HG03066 (cell line): ENCODE measurements around the gene ANO1.

Experiments
- ATAC-seq: cut with Tn5 transposase; IDR thresholded peaks from one replicate; pipeline ENCODE4 v1.9.1; 2021; ENCODE audit warnings: low read depth; ENCODE audit not compliant: unreplicated experiment

The ANO1 gene

DNA sequence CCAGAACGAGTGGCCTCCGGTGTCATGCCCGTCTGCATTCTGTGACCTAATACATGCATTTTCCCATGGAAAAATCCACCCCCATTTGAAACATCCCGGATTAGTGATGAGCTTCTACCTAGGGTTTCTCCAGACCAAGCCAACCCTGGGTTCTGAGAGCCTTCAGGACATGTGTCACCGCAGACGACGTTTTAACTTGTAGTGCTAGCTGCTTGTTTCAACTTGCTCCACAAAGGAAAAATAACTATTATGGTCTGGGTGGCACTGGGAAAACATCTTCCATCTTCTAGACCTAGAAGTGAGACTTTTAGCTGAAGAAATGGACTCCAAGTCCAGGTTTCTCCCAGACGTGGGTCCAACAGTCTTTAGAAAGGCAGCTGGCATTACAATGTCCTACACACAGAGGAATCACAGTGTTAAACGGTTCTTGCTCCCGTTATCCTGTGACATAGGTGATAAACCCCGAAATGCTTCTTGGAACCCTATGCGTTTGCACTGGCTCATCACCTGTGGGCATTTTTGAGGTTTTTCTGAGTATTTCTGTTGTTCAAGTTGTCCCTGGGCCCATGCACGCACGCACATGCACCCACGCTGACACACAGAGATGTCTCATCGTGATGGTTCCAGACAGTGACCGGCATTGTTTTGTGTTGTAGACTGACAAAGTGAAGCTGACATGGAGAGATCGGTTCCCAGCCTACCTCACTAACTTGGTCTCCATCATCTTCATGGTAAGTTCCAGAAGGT lies 78.3 kb downstream of the ANO1 start:
- no peak for ATAC-seq

GRCh38 chr11:70158201-70158600 lies 80.1 kb downstream of the ANO1 start:
- no peak for ATAC-seq

- no peak for ATAC-seq
Measured at GRCh38 chr11:70158757-70159389, 80.8 kb downstream of the ANO1 start.

DNA sequence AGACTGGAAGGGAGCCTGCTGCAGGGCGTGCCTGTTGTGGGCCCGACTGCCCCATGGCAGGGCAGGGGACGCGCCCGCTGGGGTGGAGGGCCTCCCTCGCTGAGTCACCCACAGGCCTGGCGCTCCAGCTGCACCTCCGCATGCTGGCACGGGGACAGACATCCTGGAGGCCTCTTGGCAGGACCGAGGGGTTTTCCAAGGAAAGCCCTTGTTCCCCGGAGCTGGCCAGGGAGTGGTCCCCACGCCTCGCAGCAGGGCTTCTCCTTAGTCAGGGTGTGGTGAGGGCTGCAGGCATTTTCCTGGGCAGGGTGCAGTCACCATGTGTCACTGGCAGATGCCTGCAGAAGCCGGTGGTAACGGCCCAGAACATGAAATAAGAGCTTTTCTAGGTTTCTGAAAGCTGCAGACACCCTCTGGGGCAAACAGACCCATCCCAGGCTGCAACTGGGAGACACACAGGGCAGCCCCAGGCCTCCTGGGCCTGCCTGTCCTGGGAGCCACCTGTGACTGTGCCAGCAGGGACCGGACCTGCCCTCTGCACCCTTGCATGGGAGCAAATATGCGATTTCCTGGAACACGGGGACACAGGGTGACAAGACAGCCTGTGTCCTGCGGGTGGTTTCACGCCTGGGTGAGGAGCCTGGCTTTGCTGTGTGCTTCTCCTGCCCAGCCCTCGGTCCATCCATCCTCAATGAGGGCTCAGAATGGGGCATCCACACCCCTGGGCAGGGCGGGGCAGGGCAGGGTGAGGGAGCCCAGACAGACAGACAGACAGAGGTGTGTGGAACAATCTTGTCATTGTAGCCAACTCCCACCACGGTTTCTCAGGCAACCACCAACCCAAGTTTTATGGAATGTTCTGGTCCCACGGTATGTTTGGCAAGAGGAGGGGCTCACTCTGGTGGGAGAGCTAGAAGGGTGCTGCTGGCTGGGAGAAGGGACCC lies 81.8 kb downstream of the ANO1 start:
- no peak for ATAC-seq

DNA sequence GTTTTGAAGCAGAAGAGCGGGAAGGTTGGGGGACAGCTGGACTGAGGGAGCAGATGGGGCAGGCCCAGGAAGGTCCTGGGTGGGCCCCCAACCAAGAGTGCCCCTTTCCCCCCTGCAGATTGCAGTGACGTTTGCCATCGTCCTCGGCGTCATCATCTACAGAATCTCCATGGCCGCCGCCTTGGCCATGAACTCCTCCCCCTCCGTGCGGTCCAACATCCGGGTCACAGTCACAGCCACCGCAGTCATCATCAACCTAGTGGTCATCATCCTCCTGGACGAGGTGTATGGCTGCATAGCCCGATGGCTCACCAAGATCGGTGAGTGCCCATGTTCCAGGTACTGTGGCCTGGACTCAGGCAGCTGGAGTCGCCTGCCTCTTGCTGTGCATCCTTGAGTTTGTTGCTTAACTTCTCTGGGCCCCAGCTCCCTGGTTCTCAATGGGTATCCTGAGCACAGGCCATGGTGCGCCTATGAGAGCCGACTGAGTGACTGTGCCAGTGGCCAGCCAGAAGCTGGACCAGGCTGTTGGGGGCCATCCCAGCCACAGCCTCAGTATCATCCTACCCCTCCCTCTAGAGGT lies 83.0 kb downstream of the ANO1 start:
- no peak for ATAC-seq

GRCh38 chr11:70164705-70165104 lies 86.6 kb downstream of the ANO1 start:
- no peak for ATAC-seq

- ATAC-seq, result no peak
Measured at GRCh38 chr11:70167120-70167519, 89.0 kb downstream of the ANO1 start.

- no peak for ATAC-seq
Measured at GRCh38 chr11:70167723-70168404, 89.7 kb downstream of the ANO1 start.

DNA sequence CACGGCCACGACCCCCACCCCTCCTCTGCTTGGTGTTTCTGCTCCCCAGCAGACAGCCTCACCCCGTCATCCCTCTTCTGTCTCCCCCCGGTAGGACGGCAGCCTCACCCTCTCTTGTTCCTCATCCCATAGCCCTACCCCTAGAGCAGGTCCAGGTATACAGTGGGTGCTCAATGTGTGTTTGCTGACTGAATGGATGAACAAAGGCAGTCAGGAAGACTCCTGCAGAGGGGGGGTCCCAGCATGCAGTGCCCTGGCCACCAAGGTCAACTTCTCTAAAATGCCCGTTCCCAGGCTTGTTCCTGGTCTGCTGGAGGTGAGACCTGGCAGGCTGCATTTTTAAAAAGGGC lies 90.3 kb downstream of the ANO1 start:
- ATAC-seq, result no peak

DNA sequence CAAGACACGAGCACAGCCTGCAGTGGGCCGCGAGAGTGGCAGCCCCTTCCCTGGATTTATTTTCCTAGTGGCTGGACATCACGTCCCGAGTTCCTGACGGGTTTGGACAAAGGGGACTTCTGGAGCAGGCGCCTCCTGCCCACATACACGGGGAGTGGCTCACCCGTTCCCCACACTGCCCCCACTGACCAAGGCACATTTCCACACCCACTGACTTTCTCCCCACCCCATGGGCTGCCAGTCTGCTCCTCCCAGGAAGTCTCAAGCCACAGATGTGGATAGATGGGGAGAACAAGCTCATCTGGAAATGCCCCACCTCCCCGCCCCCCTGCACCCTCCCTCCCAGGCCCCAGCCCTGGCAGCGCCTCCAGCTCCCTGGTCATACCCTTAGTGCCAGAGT lies 91.0 kb downstream of the ANO1 start:
- ATAC-seq, result no peak

DNA sequence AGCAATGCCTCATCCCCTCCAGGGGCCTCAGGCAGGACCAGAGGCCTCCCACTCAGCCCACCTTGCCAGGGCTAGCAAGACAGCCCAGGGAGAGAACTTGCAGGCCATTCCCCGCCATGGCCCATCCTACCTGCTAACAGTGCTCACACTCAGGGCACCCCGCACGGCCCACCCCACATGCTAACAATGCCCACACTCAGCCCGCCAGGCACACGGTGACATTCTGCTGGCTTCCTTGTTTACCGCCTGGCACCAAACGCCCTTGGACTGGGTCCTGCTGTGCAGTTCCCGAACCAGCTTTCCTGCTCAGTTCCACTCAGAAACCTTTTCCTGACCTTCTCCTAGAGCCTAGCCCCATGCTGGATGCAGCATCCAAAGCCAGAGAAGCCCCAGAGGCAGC lies 91.5 kb downstream of the ANO1 start:
- no peak for ATAC-seq

DNA sequence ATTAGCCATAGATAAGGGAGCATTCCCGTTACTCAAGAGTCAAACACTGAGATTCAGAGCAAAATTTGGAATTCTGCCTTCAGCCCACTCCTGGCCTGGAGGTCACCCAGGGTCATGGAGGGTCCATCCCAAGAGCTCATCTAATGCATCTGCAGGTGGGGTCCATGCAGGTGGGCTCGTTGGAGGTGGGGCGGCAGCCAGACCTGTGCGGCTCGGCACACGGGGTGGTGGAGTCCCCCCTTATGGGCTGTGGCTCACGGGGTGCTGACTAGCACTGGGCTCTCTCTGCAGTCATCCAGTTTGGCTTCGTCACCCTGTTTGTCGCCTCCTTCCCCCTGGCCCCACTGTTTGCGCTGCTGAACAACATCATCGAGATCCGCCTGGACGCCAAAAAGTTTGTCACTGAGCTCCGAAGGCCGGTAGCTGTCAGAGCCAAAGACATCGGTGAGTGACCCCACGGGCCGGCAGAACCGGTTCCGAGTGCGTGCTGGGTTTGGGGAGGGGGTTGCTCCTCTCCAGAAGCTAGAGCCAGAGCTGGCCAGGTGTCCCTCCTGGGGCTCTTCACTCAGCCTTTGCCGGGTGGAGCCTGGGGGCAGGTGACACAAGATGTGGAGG lies 92.6 kb downstream of the ANO1 start:
- no peak for ATAC-seq

- ATAC-seq, result no peak
Measured at GRCh38 chr11:70173018-70173417, 94.9 kb downstream of the ANO1 start.

DNA sequence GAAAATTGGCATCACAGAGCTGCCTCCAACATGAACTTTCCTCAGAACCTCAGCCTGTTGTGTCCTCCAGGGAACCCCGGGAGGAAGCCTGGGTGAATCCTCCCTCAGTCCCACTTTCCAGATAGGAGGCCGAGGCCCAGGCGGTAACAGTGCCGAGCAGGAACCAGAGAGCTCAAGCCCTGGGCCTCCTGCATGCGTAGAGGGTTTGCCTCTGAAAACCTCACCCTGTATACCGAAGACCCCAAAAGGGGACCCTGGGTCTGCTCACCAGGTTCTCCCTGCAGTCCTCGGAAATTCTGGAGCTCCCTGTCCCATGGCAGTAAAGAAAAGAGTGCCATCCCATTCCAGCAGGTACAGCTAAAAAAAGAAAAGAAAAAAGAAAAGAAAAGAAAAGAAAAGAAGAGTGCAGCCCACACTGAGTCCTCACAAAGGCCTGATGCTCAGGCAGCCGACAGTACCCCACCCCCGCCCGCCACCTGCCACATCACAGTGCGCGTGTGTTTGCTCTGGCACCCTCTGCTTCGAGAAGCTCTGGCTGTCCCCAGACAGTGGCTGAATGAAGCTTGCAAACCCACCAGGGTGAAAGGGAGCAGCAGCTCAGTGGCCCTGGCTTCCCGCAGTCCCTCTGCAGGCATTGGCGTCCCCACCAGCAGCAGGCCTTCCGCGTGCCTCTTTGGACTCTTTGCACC lies 96.6 kb downstream of the ANO1 start:
- no peak for ATAC-seq

DNA sequence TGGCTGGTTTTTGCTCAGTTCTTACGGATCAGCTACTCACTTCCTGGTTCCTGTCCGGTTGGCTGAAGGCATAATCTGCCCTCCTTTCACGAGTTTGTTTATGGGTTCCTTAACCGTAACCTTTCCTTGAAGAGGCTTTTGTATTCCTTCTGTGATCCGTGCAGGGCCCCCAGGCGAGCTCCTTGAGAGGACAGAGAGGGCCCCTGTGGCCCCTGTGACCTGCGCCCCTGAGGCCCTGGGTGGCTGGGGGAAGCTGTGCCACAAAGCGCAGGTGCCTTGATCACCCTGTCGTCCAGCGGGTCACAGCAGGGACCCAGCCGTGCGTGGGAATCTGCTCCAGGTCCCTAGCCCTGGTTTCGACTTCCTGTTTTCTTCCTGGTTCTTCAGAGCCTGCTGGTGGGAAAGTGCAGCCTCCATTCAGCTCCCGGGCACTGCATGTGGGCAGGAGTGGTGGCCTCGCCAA lies 97.2 kb downstream of the ANO1 start:
- no peak for ATAC-seq

DNA sequence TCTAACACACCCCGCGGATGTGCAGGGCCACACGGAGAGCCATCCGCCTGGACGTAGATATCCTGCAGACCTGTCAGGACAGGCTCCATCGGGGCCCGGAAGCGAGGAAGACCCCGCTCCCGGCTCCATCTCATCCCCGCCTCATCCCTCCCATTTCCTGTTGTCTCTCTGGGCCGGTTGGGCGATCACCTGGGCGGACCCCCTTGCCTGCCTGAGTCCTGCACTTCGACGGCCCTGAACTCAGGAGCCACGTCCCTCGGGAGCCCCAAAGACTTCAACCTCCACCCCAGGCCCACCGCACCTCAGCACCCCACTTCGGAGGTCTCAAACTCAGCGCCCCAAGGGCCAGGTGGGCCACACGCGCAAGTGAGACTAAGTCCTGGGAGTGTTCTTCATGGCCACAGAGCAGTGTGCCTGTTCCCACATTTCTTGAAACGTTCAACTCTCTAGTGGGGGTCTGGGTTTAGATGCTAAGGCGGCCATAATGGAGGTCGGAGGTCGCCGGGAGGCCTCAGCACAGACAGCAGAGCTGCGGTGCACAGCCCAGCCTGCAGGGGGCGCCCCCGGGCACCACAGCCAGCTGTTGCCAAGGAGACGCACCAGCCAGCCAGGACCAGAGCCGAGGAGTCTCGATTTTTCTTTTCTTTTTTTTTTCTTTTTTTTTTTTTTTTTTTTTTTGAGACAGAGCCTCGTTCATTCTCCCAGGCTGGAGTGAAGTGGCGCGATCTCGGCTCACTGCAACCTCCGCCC lies 99.0 kb downstream of the ANO1 start:
- no peak for ATAC-seq

- ATAC-seq, result no peak
Measured at GRCh38 chr11:70180906-70181305, 102.8 kb downstream of the ANO1 start.

- ATAC-seq, result no peak
Measured at GRCh38 chr11:70182266-70182665, 104.1 kb downstream of the ANO1 start.

DNA sequence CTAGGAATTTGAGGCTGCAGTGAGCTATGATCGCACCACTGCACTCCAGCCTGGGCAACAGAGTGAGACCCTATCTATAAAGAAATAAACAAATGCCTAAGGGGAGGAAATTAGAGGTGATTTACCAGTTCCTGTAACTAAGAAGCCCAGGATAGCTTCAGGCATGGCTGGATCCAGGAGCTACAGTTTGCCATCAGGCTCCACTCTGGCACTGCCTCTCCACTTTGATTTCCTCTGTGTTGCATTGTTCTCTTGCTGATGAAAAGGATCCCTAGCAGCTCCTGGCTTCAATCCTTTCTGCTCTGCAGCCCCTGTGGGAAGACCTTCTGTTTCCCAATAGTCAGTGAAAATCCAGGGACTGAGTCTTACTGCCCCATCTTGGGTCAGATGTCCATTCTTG lies 104.9 kb downstream of the ANO1 start:
- no peak for ATAC-seq
